Transverse colon (tissue), 4 donors: ENCODE results near the gene FCMR.

Experiments used
- EP300 ChIP-seq: sonication (generic); formaldehyde crosslinking; IDR thresholded peaks from one replicate; pipeline ENCODE4 v1.6.1; 2017; ENCODE audit warnings: antibody characterized with exemption, low read depth
- POLR2A ChIP-seq: fragments of 450-650 bp; IDR thresholded peaks from one replicate; pipeline ENCODE4 v1.6.1; 2016; ENCODE audit warnings: antibody characterized with exemption, mild to moderate bottlenecking, moderate library complexity
- POLR2AphosphoS5 ChIP-seq, 3 donors: sonication (generic); formaldehyde crosslinking; IDR thresholded peaks; one replicate each; pipeline ENCODE4 v1.6.1; 2016; ENCODE audit warnings: antibody characterized with exemption in 3 of 3
- TF ChIP-seq, protein P1 (sequence below), 5 experiments: fragments of 200-600 bp in 3 of 5; fragments of 450-650 bp in 2 of 5; sonication (generic) in 3 of 5; IDR thresholded peaks; 1 replicate in 2 of 5; 2 replicates in 3 of 5; pipeline ENCODE4 v1.5.1; 2016 to 2017; ENCODE audit warnings: antibody characterized with exemption in 5 of 5, inconsistent platforms in 3 of 5, mild to moderate bottlenecking in 2 of 5, moderate library complexity in 1 of 5

DNA sequence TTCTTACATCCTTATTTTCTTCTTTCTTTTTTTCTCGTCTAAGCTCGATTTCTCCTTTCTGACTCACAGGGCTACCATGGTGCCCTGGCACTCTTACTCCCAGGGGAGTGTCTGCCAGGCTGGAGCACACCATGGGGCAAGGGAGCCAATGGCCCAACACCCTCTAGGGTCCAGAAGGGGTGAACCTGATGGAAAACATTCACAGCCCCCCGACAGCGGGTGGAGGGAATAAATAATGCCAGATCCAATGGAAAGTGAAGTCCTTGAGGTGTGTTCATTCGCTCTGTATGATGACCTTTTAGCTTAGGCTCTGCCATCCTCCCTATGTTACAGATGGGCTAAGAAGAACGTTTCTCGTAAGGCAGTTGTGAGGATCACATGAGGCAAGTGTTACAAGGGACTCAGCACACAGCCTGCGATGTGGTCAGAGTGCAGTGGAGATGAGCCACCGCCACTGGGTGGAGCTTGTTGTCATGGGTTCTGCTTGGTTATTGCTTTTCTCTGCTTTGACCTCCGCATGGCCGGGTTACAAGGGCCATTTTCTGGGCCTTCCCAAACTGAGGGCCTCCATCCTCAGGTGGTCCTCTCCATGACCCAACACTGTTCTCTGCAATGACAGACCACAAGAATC is 3.5 kb upstream of the FCMR start:
- TF ChIP-seq, protein P1, sequence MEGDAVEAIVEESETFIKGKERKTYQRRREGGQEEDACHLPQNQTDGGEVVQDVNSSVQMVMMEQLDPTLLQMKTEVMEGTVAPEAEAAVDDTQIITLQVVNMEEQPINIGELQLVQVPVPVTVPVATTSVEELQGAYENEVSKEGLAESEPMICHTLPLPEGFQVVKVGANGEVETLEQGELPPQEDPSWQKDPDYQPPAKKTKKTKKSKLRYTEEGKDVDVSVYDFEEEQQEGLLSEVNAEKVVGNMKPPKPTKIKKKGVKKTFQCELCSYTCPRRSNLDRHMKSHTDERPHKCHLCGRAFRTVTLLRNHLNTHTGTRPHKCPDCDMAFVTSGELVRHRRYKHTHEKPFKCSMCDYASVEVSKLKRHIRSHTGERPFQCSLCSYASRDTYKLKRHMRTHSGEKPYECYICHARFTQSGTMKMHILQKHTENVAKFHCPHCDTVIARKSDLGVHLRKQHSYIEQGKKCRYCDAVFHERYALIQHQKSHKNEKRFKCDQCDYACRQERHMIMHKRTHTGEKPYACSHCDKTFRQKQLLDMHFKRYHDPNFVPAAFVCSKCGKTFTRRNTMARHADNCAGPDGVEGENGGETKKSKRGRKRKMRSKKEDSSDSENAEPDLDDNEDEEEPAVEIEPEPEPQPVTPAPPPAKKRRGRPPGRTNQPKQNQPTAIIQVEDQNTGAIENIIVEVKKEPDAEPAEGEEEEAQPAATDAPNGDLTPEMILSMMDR (IDR thresholded peaks at IDR 0.05): peak in 1 of 5 experiments; percentile 13
- TF ChIP-seq POLR2AphosphoS5 (IDR thresholded peaks at IDR 0.05): peak in 2 of 3 donors; percentile 48 to 55
- no peak for TF ChIP-seq EP300
- no peak for TF ChIP-seq POLR2A
